ENCODE measurements around the gene ATP8A1.

ATP8A1 gene

GRCh38 chr4:42452823-42453222 lies 204.1 kb downstream of the ATP8A1 start:
- in situ Hi-C loops (cut with HindIII; ENCODE audit: low pct_unique_long_range_greater_than_20kb, low sequenced_read_pairs): no loop called here
- no peak for TF ChIP-seq JUND (IDR thresholded peaks at IDR 0.05; ENCODE audit: low read depth)
- DNase-seq (ENCODE audit: low read depth in 1 of 2, low spot score in 1 of 2): no peak

- no peak for DNase-seq (ENCODE audit: low read depth in 1 of 2, low spot score in 1 of 2)
- no peak for TF ChIP-seq JUND (IDR thresholded peaks at IDR 0.05; ENCODE audit: low read depth)
- in situ Hi-C loops (cut with HindIII; ENCODE audit: low pct_unique_long_range_greater_than_20kb, low sequenced_read_pairs): no loop called here
Measured at GRCh38 chr4:42446823-42447222, 210.1 kb downstream of the ATP8A1 start.

- no peak for TF ChIP-seq JUND (IDR thresholded peaks at IDR 0.05; ENCODE audit: low read depth)
- no peak for DNase-seq (ENCODE audit: low read depth in 1 of 2, low spot score in 1 of 2)
- in situ Hi-C loops (cut with HindIII; ENCODE audit: low pct_unique_long_range_greater_than_20kb, low sequenced_read_pairs): no loop called here
Measured at GRCh38 chr4:42445038-42445437, 211.9 kb downstream of the ATP8A1 start.

- no peak for DNase-seq (ENCODE audit: low read depth in 1 of 2, low spot score in 1 of 2)
- no peak for TF ChIP-seq JUND (IDR thresholded peaks at IDR 0.05; ENCODE audit: low read depth)
- in situ Hi-C loops (cut with HindIII; ENCODE audit: low pct_unique_long_range_greater_than_20kb, low sequenced_read_pairs): no loop called here
Measured at GRCh38 chr4:42442601-42443000, 214.3 kb downstream of the ATP8A1 start.

GRCh38 chr4:42440083-42440482 lies 216.8 kb downstream of the ATP8A1 start:
- no peak for TF ChIP-seq JUND (IDR thresholded peaks at IDR 0.05; ENCODE audit: low read depth)
- in situ Hi-C loops (cut with HindIII; ENCODE audit: low pct_unique_long_range_greater_than_20kb, low sequenced_read_pairs): no loop called here
- DNase-seq (ENCODE audit: low read depth in 1 of 2, low spot score in 1 of 2): no peak

GRCh38 chr4:42436928-42437565 lies 219.9 kb downstream of the ATP8A1 start:
- no peak for TF ChIP-seq JUND (IDR thresholded peaks at IDR 0.05; ENCODE audit: low read depth)
- no peak for DNase-seq (ENCODE audit: low read depth in 1 of 2, low spot score in 1 of 2)
- in situ Hi-C loops (cut with HindIII; ENCODE audit: low pct_unique_long_range_greater_than_20kb, low sequenced_read_pairs): no loop called here

GRCh38 chr4:42428036-42428435 lies 228.9 kb downstream of the ATP8A1 start:
- in situ Hi-C loops (cut with HindIII; ENCODE audit: low pct_unique_long_range_greater_than_20kb, low sequenced_read_pairs): no loop called here
- DNase-seq (ENCODE audit: low read depth in 1 of 2, low spot score in 1 of 2): no peak
- TF ChIP-seq JUND (IDR thresholded peaks at IDR 0.05; ENCODE audit: low read depth): no peak

- DNase-seq (ENCODE audit: low read depth in 1 of 2, low spot score in 1 of 2): no peak
- in situ Hi-C loops (cut with HindIII; ENCODE audit: low pct_unique_long_range_greater_than_20kb, low sequenced_read_pairs): no loop called here
- TF ChIP-seq JUND (IDR thresholded peaks at IDR 0.05; ENCODE audit: low read depth): no peak
Measured at GRCh38 chr4:42425146-42426065, 231.5 kb downstream of the ATP8A1 start.

GRCh38 chr4:42420140-42420539 lies 236.8 kb downstream of the ATP8A1 start:
- DNase-seq (ENCODE audit: low read depth in 1 of 2, low spot score in 1 of 2): no peak
- no peak for TF ChIP-seq JUND (IDR thresholded peaks at IDR 0.05; ENCODE audit: low read depth)
- in situ Hi-C loops (cut with HindIII; ENCODE audit: low pct_unique_long_range_greater_than_20kb, low sequenced_read_pairs): no loop called here

- in situ Hi-C loops (cut with HindIII; ENCODE audit: low pct_unique_long_range_greater_than_20kb, low sequenced_read_pairs): no loop called here
- no peak for DNase-seq (ENCODE audit: low read depth in 1 of 2, low spot score in 1 of 2)
- TF ChIP-seq JUND (IDR thresholded peaks at IDR 0.05; ENCODE audit: low read depth): no peak
Measured at GRCh38 chr4:42417550-42417949, 239.4 kb downstream of the ATP8A1 start.

- no peak for TF ChIP-seq JUND (IDR thresholded peaks at IDR 0.05; ENCODE audit: low read depth)
- in situ Hi-C loops (cut with HindIII; ENCODE audit: low pct_unique_long_range_greater_than_20kb, low sequenced_read_pairs): no loop called here
- DNase-seq (ENCODE audit: low read depth in 1 of 2, low spot score in 1 of 2): no peak
Measured at GRCh38 chr4:42416017-42416416, 240.9 kb downstream of the ATP8A1 start.

GRCh38 chr4:42415281-42415680 lies 241.6 kb downstream of the ATP8A1 start:
- TF ChIP-seq JUND (IDR thresholded peaks at IDR 0.05; ENCODE audit: low read depth): no peak
- in situ Hi-C loops (cut with HindIII; ENCODE audit: low pct_unique_long_range_greater_than_20kb, low sequenced_read_pairs): no loop called here
- no peak for DNase-seq (ENCODE audit: low read depth in 1 of 2, low spot score in 1 of 2)

- in situ Hi-C loops (cut with HindIII; ENCODE audit: low pct_unique_long_range_greater_than_20kb, low sequenced_read_pairs): no loop called here
- DNase-seq (ENCODE audit: low read depth in 1 of 2, low spot score in 1 of 2): no peak
- TF ChIP-seq JUND (IDR thresholded peaks at IDR 0.05; ENCODE audit: low read depth): no peak
Measured at GRCh38 chr4:42412251-42412650, 244.7 kb downstream of the ATP8A1 start.
